Endothelial cell of umbilical vein (primary cell): Measurements from ENCODE around the gene SGK2. TPM values are rescaled to one million over a fixed set of nuclear protein-coding genes. Genes with fewer than 3 reads are reported as not detected.

Experiments
- BruUV-seq: library from RNA; stranded (reverse); fragments of 400-500 nt; replicated peaks from 2 replicates; lab custom pipeline; 2021; lab: Mats Ljungman, UMichigan
- CTCF ChIA-PET: fragments of 300-600, 350-600 bp; sonication (Branson Sonifier 250); formaldehyde crosslinking; loops from one replicate; lab custom pipeline; 2021; ENCODE audit warnings: antibody characterized with exemption, inconsistent platforms; lab: Charles Lee
- POLR2A ChIA-PET: fragments of 300-600, 350-600 bp; sonication (Branson Sonifier 250); formaldehyde crosslinking; loops from one replicate; lab custom pipeline; 2021; ENCODE audit warnings: antibody characterized with exemption, inconsistent platforms; lab: Charles Lee
- DNase-seq: peaks from one replicate; pipeline ENCODE4 v3.0.0-alpha.2; 2011; ENCODE audit warnings: low read depth, low spot score
- FAIRE-seq: peaks from 2 replicates; lab custom pipeline; 2011; peaks lifted over from hg19 to GRCh38; lab: Jason Lieb, UNC
- H2AFZ ChIP-seq: 2 replicates; pipeline ENCODE4 v1.6.0; 2012; ENCODE audit warnings: low read depth, low read length, control low read depth, inconsistent platforms
- H3K27ac ChIP-seq: 2 replicates; pipeline ENCODE4 v1.5.1; 2011; ENCODE audit warnings: low read depth, mild to moderate bottlenecking, control low read depth, low read length, moderate library complexity; ENCODE audit not compliant: insufficient read depth
- H3K27me3 ChIP-seq, 2 experiments: 2 replicates each; pipeline versions ENCODE4 v1.6.0 to v1.6.1; 2011; ENCODE audit warnings: low read length in 2 of 2, mixed read lengths in 1 of 2; ENCODE audit not compliant: control insufficient read depth in 2 of 2, insufficient read depth in 2 of 2
- H3K36me3 ChIP-seq, 2 experiments: 2 replicates in 1 of 2; 3 replicates in 1 of 2; pipeline ENCODE4 v1.5.1; 2011; ENCODE audit warnings: low read length in 2 of 2, mild to moderate bottlenecking in 1 of 2, moderate library complexity in 1 of 2; ENCODE audit not compliant: control insufficient read depth in 2 of 2, insufficient read depth in 2 of 2; ENCODE audit errors: extremely low read depth in 1 of 2
- H3K4me1 ChIP-seq: 3 replicates; pipeline ENCODE4 v1.5.1; 2011; ENCODE audit warnings: mild to moderate bottlenecking, low read length; ENCODE audit not compliant: control insufficient read depth, insufficient read depth; ENCODE audit errors: extremely low read depth
- H3K4me2 ChIP-seq: 2 replicates; pipeline ENCODE4 v1.6.1; 2011; ENCODE audit warnings: low read length, control low read depth, mixed read lengths; ENCODE audit not compliant: insufficient read depth
- H3K4me3 ChIP-seq, 3 experiments: fragments of 200-600 bp in 1 of 3; sonication (generic), shearing (Covaris generic) in 1 of 3; replicated peaks in 1 of 3; 2 replicates each; pipeline ENCODE4 v1.5.1; 2011 to 2016; ENCODE audit warnings: control low read depth in 3 of 3, low read length in 3 of 3, mild to moderate bottlenecking in 2 of 3, inconsistent platforms in 1 of 3, low read depth in 1 of 3, moderate library complexity in 1 of 3; ENCODE audit not compliant: insufficient read depth in 1 of 3
- H3K79me2 ChIP-seq: 2 replicates; pipeline ENCODE4 v1.6.0; 2012; ENCODE audit warnings: low read length, inconsistent platforms; ENCODE audit not compliant: control insufficient read depth, insufficient read depth
- H3K9ac ChIP-seq: replicated peaks from 2 replicates; pipeline ENCODE3; 2011; ENCODE audit warnings: low read length, control low read depth; ENCODE audit not compliant: insufficient read depth; ENCODE audit errors: extremely low read depth
- H3K9me1 ChIP-seq: replicated peaks from 3 replicates; pipeline ENCODE4 v1.6.0; 2011; ENCODE audit warnings: mild to moderate bottlenecking, low read length; ENCODE audit not compliant: control insufficient read depth, insufficient read depth; ENCODE audit errors: extremely low read depth
- H3K9me3 ChIP-seq: replicated peaks from 2 replicates; pipeline ENCODE4 v1.5.1; 2012; ENCODE audit warnings: low read length, inconsistent platforms; ENCODE audit not compliant: control insufficient read depth, insufficient read depth
- H4K20me1 ChIP-seq: replicated peaks from 2 replicates; pipeline ENCODE3; 2011; ENCODE audit warnings: mild to moderate bottlenecking, low read length; ENCODE audit not compliant: control insufficient read depth, insufficient read depth; ENCODE audit errors: extremely low read depth
- EZH2 ChIP-seq: IDR thresholded peaks from 2 replicates; pipeline ENCODE4 v1.6.1; 2012; ENCODE audit warnings: borderline replicate concordance, low read depth, mild to moderate bottlenecking, moderate library complexity, low read length, inconsistent platforms; ENCODE audit not compliant: severe bottlenecking
- FOS ChIP-seq: IDR thresholded peaks from 2 replicates; pipeline ENCODE4 v1.6.1; 2011; ENCODE audit warnings: mild to moderate bottlenecking, low read length, moderate library complexity, borderline replicate concordance; ENCODE audit not compliant: insufficient read depth
- GATA2 ChIP-seq: IDR thresholded peaks from 2 replicates; pipeline ENCODE4 v1.7.0; 2011; ENCODE audit warnings: low read depth, mild to moderate bottlenecking, moderate library complexity, mixed read lengths, low read length; ENCODE audit not compliant: insufficient read length, insufficient read depth
- JUN ChIP-seq: IDR thresholded peaks from 2 replicates; pipeline ENCODE4 v1.6.1; 2011; ENCODE audit warnings: borderline replicate concordance, low read depth; ENCODE audit not compliant: insufficient read length, insufficient read depth
- MYC ChIP-seq: IDR thresholded peaks from one replicate; pipeline ENCODE4 v1.6.1; 2011; ENCODE audit warnings: mild to moderate bottlenecking, low read depth, low read length
- POLR2A ChIP-seq: IDR thresholded peaks from 2 replicates; pipeline ENCODE4 v1.6.1; 2012; ENCODE audit warnings: low read depth, mild to moderate bottlenecking, control low read depth, low read length
- POLR2AphosphoS5 ChIP-seq: IDR thresholded peaks from 2 replicates; pipeline ENCODE4 v1.6.1; 2012; ENCODE audit warnings: low read depth, mild to moderate bottlenecking, control low read depth, low read length, moderate library complexity; ENCODE audit not compliant: insufficient read depth
- dilution Hi-C: fragments of 300-500 bp; cut with MboI; formaldehyde crosslinking; loops from one replicate; pipeline ENCODE4 v1.15.0; 2019; ENCODE audit warnings: low sequenced_read_pairs; ENCODE audit not compliant: extremely low pct_ligation_motif_present
- intact Hi-C: fragments of 100-400 bp; cut with micrococcal nuclease; formaldehyde crosslinking; loops from one replicate; pipeline ENCODE4 v1.10.0; 2022
- polyA plus RNA-seq, 4 experiments: library from polyadenylated mRNA; depleted of rRNA in 3 of 4; stranded (reverse) in 3 of 4; unstranded in 1 of 4; fragments of >200 nt; gene quantifications; 2 replicates each; pipeline versions ENCODE4 v1.2.1 to v1.2.3, GENCODE V29; 2011 to 2012; ENCODE audit warnings: missing spikeins in 1 of 4
- total RNA-seq: library from RNA; stranded (reverse); gene quantifications from 2 replicates; pipeline ENCODE4 v1.2.3, GENCODE V29; 2021
- TF ChIP-seq, protein P1 (sequence below), 2 donors: IDR thresholded peaks; 1 replicate in 1 of 2; 2 replicates in 1 of 2; pipeline ENCODE4 v1.5.1; 2011; ENCODE audit warnings: low read length in 2 of 2, mild to moderate bottlenecking in 2 of 2, moderate library complexity in 2 of 2, control low read depth in 1 of 2, inconsistent platforms in 1 of 2, low read depth in 1 of 2; ENCODE audit not compliant: insufficient read depth in 1 of 2; ENCODE audit errors: extremely low read depth in 1 of 2
- TF ChIP-seq, protein P2 (sequence below): IDR thresholded peaks from 2 replicates; pipeline ENCODE4 v1.6.1; 2011; ENCODE audit not compliant: insufficient read depth, insufficient read length

The SGK2 gene
- total and polyA plus RNA-seq, 2 donors (not counting 3 experiments of a cell fraction or from before 2014, with no cell fraction given) = 0.21 to 0.27 TPM

DNA sequence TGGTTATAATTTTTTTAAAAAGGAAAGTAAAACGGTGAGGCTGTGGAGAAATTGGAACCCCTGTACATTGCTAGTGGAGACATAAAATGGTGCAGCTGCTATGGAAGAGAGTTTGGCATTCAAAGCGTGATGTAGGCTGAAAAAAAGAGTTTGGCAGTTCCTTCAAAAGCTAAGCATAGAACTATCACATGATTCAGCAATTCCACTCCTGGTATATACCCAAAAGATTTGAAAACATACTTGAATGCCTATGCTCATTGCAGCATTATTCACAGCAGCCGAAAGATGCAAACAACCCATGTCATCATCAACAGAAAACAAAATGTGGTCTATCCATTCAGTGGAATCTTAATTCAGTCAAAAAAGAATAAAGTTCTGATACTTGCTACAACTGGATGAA is 4.5 kb upstream of the SGK2 start:
- Histone ChIP-seq H3K9ac (no peak overlapping the region), H3K27me3 (no peaks in the 10 kb centered on the region), H3K79me2 (no peaks in the 10 kb centered on the region), H3K4me2 (no peak overlapping the region), H3K4me1 (no peaks in the 10 kb centered on the region), H3K9me1 (no peaks in the 10 kb centered on the region), H3K9me3 (no peaks in the 10 kb centered on the region), H4K20me1 (no peaks in the 10 kb centered on the region), H2AFZ (no peak overlapping the region), H3K36me3 (no peaks in the 10 kb centered on the region), H3K4me3 (no peak overlapping the region), H3K27ac (no peak overlapping the region)
- no peak for DNase-seq
- dilution Hi-C loops = no loop called here
- BruUV-seq = no TSS peak
- CTCF ChIA-PET = interaction anchor here (2.7 kb wide), 1 partner anchor 17 kb away, joined by 17 read pairs; no protein-coding TSS in a partner anchor
- peak; percentile 59 for FAIRE-seq
- intact Hi-C loops = no loop called here
- POLR2A ChIA-PET = no interaction called here
- TF ChIP-seq, protein P1, sequence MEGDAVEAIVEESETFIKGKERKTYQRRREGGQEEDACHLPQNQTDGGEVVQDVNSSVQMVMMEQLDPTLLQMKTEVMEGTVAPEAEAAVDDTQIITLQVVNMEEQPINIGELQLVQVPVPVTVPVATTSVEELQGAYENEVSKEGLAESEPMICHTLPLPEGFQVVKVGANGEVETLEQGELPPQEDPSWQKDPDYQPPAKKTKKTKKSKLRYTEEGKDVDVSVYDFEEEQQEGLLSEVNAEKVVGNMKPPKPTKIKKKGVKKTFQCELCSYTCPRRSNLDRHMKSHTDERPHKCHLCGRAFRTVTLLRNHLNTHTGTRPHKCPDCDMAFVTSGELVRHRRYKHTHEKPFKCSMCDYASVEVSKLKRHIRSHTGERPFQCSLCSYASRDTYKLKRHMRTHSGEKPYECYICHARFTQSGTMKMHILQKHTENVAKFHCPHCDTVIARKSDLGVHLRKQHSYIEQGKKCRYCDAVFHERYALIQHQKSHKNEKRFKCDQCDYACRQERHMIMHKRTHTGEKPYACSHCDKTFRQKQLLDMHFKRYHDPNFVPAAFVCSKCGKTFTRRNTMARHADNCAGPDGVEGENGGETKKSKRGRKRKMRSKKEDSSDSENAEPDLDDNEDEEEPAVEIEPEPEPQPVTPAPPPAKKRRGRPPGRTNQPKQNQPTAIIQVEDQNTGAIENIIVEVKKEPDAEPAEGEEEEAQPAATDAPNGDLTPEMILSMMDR (IDR thresholded peaks at IDR 0.05; ENCODE audit: extremely low read depth in 1 of 2, insufficient read depth in 1 of 2, low read depth in 1 of 2, low read length in 2 of 2) = no peak
- TF ChIP-seq, protein P2, sequence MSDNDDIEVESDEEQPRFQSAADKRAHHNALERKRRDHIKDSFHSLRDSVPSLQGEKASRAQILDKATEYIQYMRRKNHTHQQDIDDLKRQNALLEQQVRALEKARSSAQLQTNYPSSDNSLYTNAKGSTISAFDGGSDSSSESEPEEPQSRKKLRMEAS = no peak
- TF ChIP-seq POLR2A (no peak), MYC (no peak), GATA2 (no peak), JUN (no peak), EZH2 (no peak), FOS (no peak), POLR2AphosphoS5 (no peak)
